Endodermal cell (in vitro differentiated cells): ENCODE measurements around the gene SPATA31E1. TPM values are rescaled to one million over a fixed set of nuclear protein-coding genes. Genes with fewer than 3 reads are reported as not detected.
"Not testable (repeated sequence)": the region's sequence is repeated elsewhere in the genome, so short reads cannot be mapped to it uniquely, and the experiment has no call there.

Experiments
- DNase-seq: peaks from one replicate; pipeline ENCODE4 v3.0.0-alpha.2; 2017
- H3K27ac ChIP-seq: 2 replicates; pipeline ENCODE4 v1.5.1; 2013; ENCODE audit warnings: mild to moderate bottlenecking, low read depth, low read length, moderate library complexity
- H3K27me3 ChIP-seq: 2 replicates; pipeline ENCODE4 v1.6.1; 2013; ENCODE audit warnings: mild to moderate bottlenecking, low read length, moderate library complexity; ENCODE audit not compliant: insufficient read depth, control insufficient read depth, poor library complexity, severe bottlenecking
- H3K36me3 ChIP-seq: 2 replicates; pipeline ENCODE4 v1.7.0; 2013; ENCODE audit warnings: mild to moderate bottlenecking, low read length, moderate library complexity; ENCODE audit not compliant: control insufficient read depth, insufficient read depth
- H3K4me1 ChIP-seq: one replicate; pipeline ENCODE4 v1.7.0; 2013; ENCODE audit warnings: low read length; ENCODE audit not compliant: control insufficient read depth, insufficient read depth
- H3K4me3 ChIP-seq: 2 replicates; pipeline ENCODE4 v1.5.1; 2013; ENCODE audit warnings: mild to moderate bottlenecking, low read length, moderate library complexity
- H3K9ac ChIP-seq: 2 replicates; pipeline ENCODE4 v1.6.1; 2013; ENCODE audit warnings: mild to moderate bottlenecking, low read length, moderate library complexity; ENCODE audit not compliant: poor library complexity, severe bottlenecking; ENCODE audit errors: extremely low read depth
- H3K9me3 ChIP-seq: 2 replicates; pipeline ENCODE4 v1.6.1; 2013; ENCODE audit warnings: mild to moderate bottlenecking, low read length, moderate library complexity; ENCODE audit not compliant: control insufficient read depth
- H3K27ac Mint-ChIP-seq: 2 replicates; pipeline ENCODE4 v1.8.0; 2020; ENCODE audit warnings: mixed read lengths
- H3K27me3 Mint-ChIP-seq: 2 replicates; pipeline ENCODE4 v1.8.0; 2021; ENCODE audit warnings: mild to moderate bottlenecking, mixed read lengths; ENCODE audit not compliant: insufficient read depth
- H3K36me3 Mint-ChIP-seq: 2 replicates; pipeline ENCODE4 v1.8.0; 2020; ENCODE audit warnings: low read depth, mixed read lengths
- H3K4me1 Mint-ChIP-seq: 2 replicates; pipeline ENCODE4 v1.8.0; 2020; ENCODE audit warnings: mixed read lengths
- H3K4me3 Mint-ChIP-seq: 2 replicates; pipeline ENCODE4 v1.8.0; 2020; ENCODE audit warnings: mild to moderate bottlenecking, moderate library complexity, mixed read lengths
- H3K9me3 Mint-ChIP-seq: 2 replicates; pipeline ENCODE4 v1.8.0; 2020; ENCODE audit warnings: mild to moderate bottlenecking, mixed read lengths
- WGBS, 2 experiments: methylation state at CpG; one replicate each; pipeline versions ENCODE4 v1.1.5 to v1.1.7; 2013; ENCODE audit warnings: missing lambda C conversion rate in 2 of 2, mixed read lengths in 1 of 2; ENCODE audit not compliant: insufficient coverage in 1 of 2, insufficient read length in 1 of 2; 5-methylcytosine and 5-hydroxymethylcytosine counted together
- total RNA-seq, 2 donors: library from RNA; stranded (reverse); fragmentation: NEBNext Ultra II Directional in 1 of 2; extraction: Animal tissue kit (Norgen Biotek cat#: 25700) in 1 of 2; gene quantifications; 2 replicates in 1 of 2; 3 replicates in 1 of 2; pipeline ENCODE4 v1.2.1, GENCODE V29; 2021

Gene SPATA31E1
- total RNA-seq, 2 donors from 2014 or later: not detected

- 91 to 100% methylated on average over 6 to 9 of the region's 9 CpGs for WGBS, 2 experiments
- H3K4me1 ChIP-seq, H3K9me3 Mint-ChIP-seq, H3K27ac ChIP-seq, H3K27me3 ChIP-seq, H3K4me3 ChIP-seq, H3K36me3 Mint-ChIP-seq, H3K27me3 Mint-ChIP-seq, H3K4me1 Mint-ChIP-seq, DNase-seq, H3K27ac Mint-ChIP-seq, H3K9ac ChIP-seq, H3K4me3 Mint-ChIP-seq, H3K36me3 ChIP-seq, H3K9me3 ChIP-seq: not testable (repeated sequence)
These were observed 55.2 kb downstream of the SPATA31E1 start for GRCh38 chr9:87937918-87938317.

GRCh38 chr9:87938336-87938735 is 55.7 kb downstream of the SPATA31E1 start:
- H3K9me3 Mint-ChIP-seq, H3K4me1 ChIP-seq, DNase-seq, H3K4me3 ChIP-seq, H3K27me3 Mint-ChIP-seq, H3K9me3 ChIP-seq, H3K9ac ChIP-seq, H3K36me3 ChIP-seq, H3K27ac Mint-ChIP-seq, H3K4me3 Mint-ChIP-seq, H3K27ac ChIP-seq, H3K4me1 Mint-ChIP-seq, H3K27me3 ChIP-seq, H3K36me3 Mint-ChIP-seq: not testable (repeated sequence)
- 89% methylated on average over 4 of the region's 12 CpGs; no CpG with 5 or more reads in 1 of the 2 experiments for WGBS, 2 experiments

Other genes with a start within 250 kb of the SPATA31E1 start
- 100 to 1,000 TPM in 1 of 2 donors, 10 to 100 TPM in 1; 81.2 to 131 TPM for gene CTSL, start 156.8 kb upstream of the SPATA31E1 start, total RNA-seq
- gene SPATA31C1, start 35.1 kb downstream of the SPATA31E1 start, total RNA-seq: under 1 TPM in 1 of 2 donors, not detected in 1; 0.09 TPM
- gene CDK20, start 91.7 kb downstream of the SPATA31E1 start, total RNA-seq: 10 to 100 TPM in 1 of 2 donors, 1 to 10 TPM in 1; 9.9 to 13.3 TPM